OCI-LY3 (cell line): Measurements from ENCODE around the gene CLDN4.

Experiments used
- H2AFZ ChIP-seq: fragments of 200-600, 300-600 bp; shearing (Covaris generic); 2 replicates; pipeline ENCODE4 v1.6.0; 2014; ENCODE audit warnings: antibody characterized with exemption, low read depth, low read length
- H3K27ac ChIP-seq: fragments of 200-600, 300-600 bp; sonication (generic); 2 replicates; pipeline ENCODE4 v1.5.1; 2014; ENCODE audit warnings: mild to moderate bottlenecking, low read length, moderate library complexity, mixed read lengths
- H3K27me3 ChIP-seq: fragments of 200-600, 300-600 bp; sonication (generic); 2 replicates; pipeline ENCODE4 v1.6.1; 2014; ENCODE audit warnings: low read depth, low read length, mixed read lengths
- H3K36me3 ChIP-seq: fragments of 200-600, 300-600 bp; sonication (generic); replicated peaks from 2 replicates; pipeline ENCODE3; 2014; ENCODE audit warnings: low read depth, low read length, mixed read lengths
- H3K4me1 ChIP-seq: fragments of 300-600, 200-600 bp; sonication (generic); 2 replicates; pipeline ENCODE4 v1.6.1; 2014; ENCODE audit warnings: low read length, mixed read lengths
- H3K4me2 ChIP-seq: fragments of 200-600, 300-600 bp; sonication (generic); 2 replicates; pipeline ENCODE4 v1.6.1; 2014; ENCODE audit warnings: low read length, mixed read lengths
- H3K4me3 ChIP-seq: fragments of 300-600, 200-600 bp; sonication (generic); 2 replicates; pipeline ENCODE4 v1.5.1; 2014; ENCODE audit warnings: antibody characterized with exemption, mild to moderate bottlenecking, low read length, moderate library complexity
- H3K79me2 ChIP-seq: fragments of 300-600, 200-600 bp; shearing (Covaris generic); 2 replicates; pipeline ENCODE4 v1.6.1; 2014; ENCODE audit warnings: mild to moderate bottlenecking, low read length, mixed read lengths
- H3K9ac ChIP-seq: fragments of 300-600, 200-600 bp; shearing (Covaris generic); 2 replicates; pipeline ENCODE4 v1.6.0; 2014; ENCODE audit warnings: mild to moderate bottlenecking, low read length, moderate library complexity
- H3K9me3 ChIP-seq: fragments of 200-600, 300-600 bp; shearing (Covaris generic); 2 replicates; pipeline ENCODE4 v1.6.1; 2014; ENCODE audit warnings: low read length, mixed read lengths; ENCODE audit not compliant: insufficient read depth
- H4K20me1 ChIP-seq: fragments of 200-600, 300-600 bp; sonication (generic); 2 replicates; pipeline ENCODE4 v1.6.1; 2016; ENCODE audit warnings: low read length, mixed read lengths; ENCODE audit not compliant: insufficient read depth
- CTCF ChIP-seq: fragments of 200-600, 300-600 bp; sonication (generic); IDR thresholded peaks from 2 replicates; pipeline ENCODE4 v1.5.1; 2014; ENCODE audit warnings: antibody characterized with exemption, low read length, low read depth
- EZH2phosphoT487 ChIP-seq: fragments of 200-600 bp; shearing (Covaris generic); IDR thresholded peaks from 2 replicates; pipeline ENCODE4 v1.6.1; 2018; ENCODE audit warnings: antibody characterized with exemption, mixed run types, low read depth

CLDN4 gene

DNA sequence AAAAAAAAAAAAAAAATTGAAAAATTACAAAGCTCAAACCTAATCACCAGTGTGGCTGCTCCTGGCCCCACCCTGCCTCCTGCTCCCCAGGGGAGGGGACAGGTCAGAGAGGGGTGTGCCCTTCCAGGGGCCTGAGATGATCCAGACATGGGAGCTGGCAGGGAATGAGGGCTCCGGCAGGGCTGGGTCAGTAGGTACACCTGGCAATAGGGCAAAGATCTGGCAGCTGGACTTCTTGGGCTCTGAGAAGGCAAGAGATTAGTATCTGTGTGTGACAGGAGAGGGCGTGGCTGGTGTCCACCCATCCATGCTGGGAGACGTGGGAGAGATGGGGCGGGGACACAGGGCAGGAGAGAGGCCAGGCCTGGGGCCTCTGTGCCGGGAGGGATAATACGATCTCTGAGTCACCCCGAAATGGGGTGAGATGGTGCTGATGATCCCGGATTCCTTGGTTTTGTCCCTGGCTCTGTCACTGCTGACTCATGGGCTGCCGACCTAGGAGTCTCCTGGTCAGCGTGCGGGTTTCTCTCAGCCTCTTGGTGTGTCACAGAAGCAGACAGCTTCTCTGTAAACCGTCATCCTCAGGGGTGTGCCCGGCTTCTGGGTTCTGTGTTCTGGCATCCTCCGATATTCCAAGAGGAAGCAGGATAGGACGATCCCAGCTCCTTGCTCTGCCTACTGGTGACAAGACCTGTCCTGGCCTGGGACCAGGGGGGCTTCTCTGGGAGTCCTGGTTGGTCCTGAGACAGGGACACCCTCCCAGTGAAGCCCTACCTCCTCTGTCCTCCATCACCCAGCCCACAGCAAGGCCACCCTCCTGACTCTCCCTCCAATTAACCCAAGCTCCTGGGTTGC lies 8.2 kb upstream of the CLDN4 start:
- H3K79me2 ChIP-seq = no peaks in the 10 kb centered on the region
- H4K20me1 ChIP-seq = no peaks in the 10 kb centered on the region
- no peak overlapping the region for H3K4me2 ChIP-seq
- H3K27ac ChIP-seq = no peak overlapping the region
- H3K4me1 ChIP-seq = peaks cover 18% of the 10 kb centered on the region
- no peak overlapping the region for H3K9ac ChIP-seq
- H3K9me3 ChIP-seq = no peaks in the 10 kb centered on the region
- H3K36me3 ChIP-seq = no peaks in the 10 kb centered on the region
- H3K27me3 ChIP-seq = no peaks in the 10 kb centered on the region
- no peak overlapping the region for H3K4me3 ChIP-seq
- H2AFZ ChIP-seq = no peak overlapping the region
- TF ChIP-seq CTCF = no peak
- TF ChIP-seq EZH2phosphoT487 = no peak

GRCh38 chr7:73823257-73823656 lies 7.5 kb upstream of the CLDN4 start:
- H3K4me1 ChIP-seq = peaks cover 24% of the 10 kb centered on the region
- no peaks in the 10 kb centered on the region for H3K79me2 ChIP-seq
- H3K27me3 ChIP-seq = no peaks in the 10 kb centered on the region
- H2AFZ ChIP-seq = no peak overlapping the region
- no peaks in the 10 kb centered on the region for H3K36me3 ChIP-seq
- H3K9ac ChIP-seq = no peak overlapping the region
- TF ChIP-seq EZH2phosphoT487 = no peak
- no peak for TF ChIP-seq CTCF
- no peak overlapping the region for H3K4me3 ChIP-seq
- no peak overlapping the region for H3K4me2 ChIP-seq
- H4K20me1 ChIP-seq = no peaks in the 10 kb centered on the region
- no peak overlapping the region for H3K27ac ChIP-seq
- H3K9me3 ChIP-seq = no peaks in the 10 kb centered on the region

- H3K27me3 ChIP-seq = no peaks in the 10 kb centered on the region
- H3K36me3 ChIP-seq = no peaks in the 10 kb centered on the region
- no peak overlapping the region for H2AFZ ChIP-seq
- no peak overlapping the region for H3K4me3 ChIP-seq
- H3K27ac ChIP-seq = no peak overlapping the region
- no peak for TF ChIP-seq CTCF
- TF ChIP-seq EZH2phosphoT487 = no peak
- H3K9me3 ChIP-seq = no peaks in the 10 kb centered on the region
- H3K79me2 ChIP-seq = no peaks in the 10 kb centered on the region
- peaks cover 26% of the 10 kb centered on the region for H3K4me1 ChIP-seq
- no peak overlapping the region for H3K9ac ChIP-seq
- H3K4me2 ChIP-seq = no peak overlapping the region
- H4K20me1 ChIP-seq = no peaks in the 10 kb centered on the region
Observed at GRCh38 chr7:73823873-73824592, 6.8 kb upstream of the CLDN4 start.

GRCh38 chr7:73824986-73825385 lies 5.8 kb upstream of the CLDN4 start:
- no peak overlapping the region for H2AFZ ChIP-seq
- no peak overlapping the region for H3K4me3 ChIP-seq
- H3K27me3 ChIP-seq = no peaks in the 10 kb centered on the region
- peaks cover 26% of the 10 kb centered on the region for H3K4me1 ChIP-seq
- no peaks in the 10 kb centered on the region for H3K36me3 ChIP-seq
- TF ChIP-seq CTCF (no peak), EZH2phosphoT487 (no peak)
- H3K9ac ChIP-seq = no peak overlapping the region
- no peaks in the 10 kb centered on the region for H3K79me2 ChIP-seq
- no peak overlapping the region for H3K4me2 ChIP-seq
- H4K20me1 ChIP-seq = no peaks in the 10 kb centered on the region
- no peak overlapping the region for H3K27ac ChIP-seq
- no peaks in the 10 kb centered on the region for H3K9me3 ChIP-seq
